Osteocyte (in vitro differentiated cells): Measurements from ENCODE around the gene CD6. TPM values are rescaled to one million over a fixed set of nuclear protein-coding genes. Genes with fewer than 3 reads are reported as not detected.

Experiments
- DNase-seq: peaks from one replicate; pipeline ENCODE4 v3.0.0; 2021; ENCODE audit warnings: mixed read lengths; ENCODE audit not compliant: unreplicated experiment; ENCODE audit errors: extremely low spot score
- H3K27ac Mint-ChIP-seq: one replicate; pipeline ENCODE4 v1.8.0; 2021; ENCODE audit warnings: mild to moderate bottlenecking, mixed read lengths; ENCODE audit not compliant: unreplicated experiment
- H3K27me3 Mint-ChIP-seq: one replicate; pipeline ENCODE4 v1.8.0; 2021; ENCODE audit warnings: mixed read lengths; ENCODE audit not compliant: unreplicated experiment
- H3K36me3 Mint-ChIP-seq: one replicate; pipeline ENCODE4 v1.8.0; 2021; ENCODE audit warnings: mixed read lengths; ENCODE audit not compliant: unreplicated experiment
- H3K4me1 Mint-ChIP-seq: one replicate; pipeline ENCODE4 v1.8.0; 2021; ENCODE audit warnings: mixed read lengths; ENCODE audit not compliant: unreplicated experiment
- H3K4me3 Mint-ChIP-seq: one replicate; pipeline ENCODE4 v1.8.0; 2021; ENCODE audit warnings: mild to moderate bottlenecking, moderate library complexity, mixed read lengths; ENCODE audit not compliant: unreplicated experiment
- H3K9me3 Mint-ChIP-seq: one replicate; pipeline ENCODE4 v1.8.0; 2021; ENCODE audit warnings: mixed read lengths; ENCODE audit not compliant: unreplicated experiment
- CTCF ChIP-seq: fragments of 200-600 bp; sonication (generic); IDR thresholded peaks from 2 replicates; pipeline ENCODE4 v1.5.0; 2021; ENCODE audit warnings: antibody characterized with exemption, mild to moderate bottlenecking, moderate library complexity
- total RNA-seq: library from RNA; stranded (reverse); gene quantifications from 2 replicates; pipeline ENCODE4 v1.2.1, GENCODE V29; 2021

The CD6 gene
- total RNA-seq, 1 donor from 2014 or later = not detected

DNA sequence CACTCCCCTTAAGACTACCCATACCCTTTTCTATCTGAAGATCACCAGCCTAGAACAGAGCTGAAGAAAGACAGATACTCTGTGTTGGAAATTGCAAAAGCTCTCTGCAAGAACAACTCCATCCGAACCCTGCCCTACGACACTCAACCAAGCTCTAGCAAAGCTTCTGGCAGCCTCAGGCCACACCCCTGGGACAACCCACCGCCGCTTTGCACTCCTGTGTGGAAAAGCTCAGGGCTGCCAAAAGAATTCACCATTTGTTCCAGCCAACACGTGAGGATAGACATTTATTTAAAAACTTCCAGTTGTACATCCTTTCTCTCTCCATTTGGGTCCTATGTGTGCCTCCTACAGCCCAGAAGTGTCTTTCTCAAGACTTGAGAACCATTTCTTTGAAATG lies 68.4 kb downstream of the CD6 start:
- H3K4me1 Mint-ChIP-seq = peaks cover 21% of the 10 kb centered on the region
- TF ChIP-seq CTCF = no peak
- H3K27me3 Mint-ChIP-seq = peaks cover 2% of the 10 kb centered on the region
- no peak for DNase-seq
- no peaks in the 10 kb centered on the region for H3K9me3 Mint-ChIP-seq
- no peak overlapping the region for H3K27ac Mint-ChIP-seq
- no peaks in the 10 kb centered on the region for H3K36me3 Mint-ChIP-seq
- H3K4me3 Mint-ChIP-seq = no peak overlapping the region

- Mint-ChIP-seq H3K27me3 (peaks cover 4% of the 10 kb centered on the region), H3K36me3 (no peaks in the 10 kb centered on the region), H3K4me1 (peaks cover 21% of the 10 kb centered on the region), H3K27ac (peak overlapping the region; percentile 47), H3K9me3 (no peaks in the 10 kb centered on the region), H3K4me3 (no peak overlapping the region)
- no peak for DNase-seq
- TF ChIP-seq CTCF = no peak
These were observed 70.5 kb downstream of the CD6 start for GRCh38 chr11:61041755-61042518.

GRCh38 chr11:61042537-61042936 lies 71.1 kb downstream of the CD6 start:
- H3K9me3 Mint-ChIP-seq = no peaks in the 10 kb centered on the region
- H3K36me3 Mint-ChIP-seq = no peaks in the 10 kb centered on the region
- H3K27ac Mint-ChIP-seq = no peak overlapping the region
- peaks cover 5% of the 10 kb centered on the region for H3K27me3 Mint-ChIP-seq
- H3K4me3 Mint-ChIP-seq = no peak overlapping the region
- peaks cover 16% of the 10 kb centered on the region for H3K4me1 Mint-ChIP-seq
- no peak for DNase-seq
- TF ChIP-seq CTCF = no peak

DNA sequence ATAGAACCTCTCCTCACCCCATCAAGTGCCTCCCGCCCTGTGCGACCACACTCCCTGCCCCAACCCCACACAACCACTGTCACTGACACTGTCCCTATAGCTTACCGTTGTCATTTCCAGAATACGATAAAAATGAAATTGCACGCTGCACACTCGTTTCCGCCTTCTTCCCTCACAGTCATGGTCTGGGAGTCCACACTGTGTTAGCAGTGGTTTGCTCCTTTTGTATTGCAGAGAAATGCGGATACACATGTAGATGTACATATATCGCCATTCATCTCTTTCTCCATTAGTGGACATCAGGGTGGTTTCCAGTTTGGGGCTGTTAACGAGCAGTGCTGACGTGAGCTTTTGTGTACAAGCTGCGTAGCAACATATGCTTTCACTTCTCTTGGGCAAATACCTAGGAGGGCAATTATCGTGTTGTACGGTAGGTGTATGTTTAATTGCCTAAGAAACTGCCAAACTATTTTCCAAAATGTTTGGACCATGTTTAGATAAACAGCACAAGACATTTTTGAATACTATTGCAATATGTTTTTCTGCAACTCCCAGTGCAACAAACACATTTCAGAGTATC lies 71.6 kb downstream of the CD6 start:
- H3K4me3 Mint-ChIP-seq = no peak overlapping the region
- no peak for TF ChIP-seq CTCF
- H3K27ac Mint-ChIP-seq = no peak overlapping the region
- H3K36me3 Mint-ChIP-seq = no peaks in the 10 kb centered on the region
- DNase-seq = no peak
- peaks cover 10% of the 10 kb centered on the region for H3K27me3 Mint-ChIP-seq
- H3K9me3 Mint-ChIP-seq = no peaks in the 10 kb centered on the region
- peaks cover 13% of the 10 kb centered on the region for H3K4me1 Mint-ChIP-seq

DNA sequence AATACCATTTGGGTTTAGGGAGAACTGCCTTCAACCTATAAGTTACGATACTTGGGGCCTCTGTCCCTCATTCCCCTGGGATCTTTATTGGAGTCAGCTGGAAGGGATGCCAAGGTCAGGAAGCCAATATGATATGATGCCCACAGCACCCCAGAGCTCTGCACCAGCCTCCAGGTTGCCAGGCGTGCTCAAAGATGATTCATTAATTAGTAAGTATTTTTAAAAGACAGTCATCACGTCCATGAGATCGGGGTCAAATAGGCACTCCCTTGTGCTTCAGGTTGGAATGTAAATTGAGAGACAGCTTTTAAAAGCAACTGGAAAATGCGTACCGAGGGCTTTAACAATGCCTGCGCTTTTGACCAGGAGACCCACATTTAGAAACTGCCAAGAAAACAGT lies 73.8 kb downstream of the CD6 start:
- H3K4me3 Mint-ChIP-seq = no peak overlapping the region
- no peak for TF ChIP-seq CTCF
- DNase-seq = no peak
- peaks cover 13% of the 10 kb centered on the region for H3K4me1 Mint-ChIP-seq
- H3K27ac Mint-ChIP-seq = no peak overlapping the region
- no peaks in the 10 kb centered on the region for H3K36me3 Mint-ChIP-seq
- peaks cover 28% of the 10 kb centered on the region for H3K27me3 Mint-ChIP-seq
- H3K9me3 Mint-ChIP-seq = no peaks in the 10 kb centered on the region
